ENCODE measurements around the gene DDX47. TPM values are rescaled to one million over a fixed set of nuclear protein-coding genes. Genes with fewer than 3 reads are reported as not detected.

The DDX47 gene
- total and polyA plus RNA-seq, 10 of the 15 experiments (the other 5 are each of a cell fraction or from before 2014, with no cell fraction given), result 84.8 to 266 (median 120) TPM

DNA sequence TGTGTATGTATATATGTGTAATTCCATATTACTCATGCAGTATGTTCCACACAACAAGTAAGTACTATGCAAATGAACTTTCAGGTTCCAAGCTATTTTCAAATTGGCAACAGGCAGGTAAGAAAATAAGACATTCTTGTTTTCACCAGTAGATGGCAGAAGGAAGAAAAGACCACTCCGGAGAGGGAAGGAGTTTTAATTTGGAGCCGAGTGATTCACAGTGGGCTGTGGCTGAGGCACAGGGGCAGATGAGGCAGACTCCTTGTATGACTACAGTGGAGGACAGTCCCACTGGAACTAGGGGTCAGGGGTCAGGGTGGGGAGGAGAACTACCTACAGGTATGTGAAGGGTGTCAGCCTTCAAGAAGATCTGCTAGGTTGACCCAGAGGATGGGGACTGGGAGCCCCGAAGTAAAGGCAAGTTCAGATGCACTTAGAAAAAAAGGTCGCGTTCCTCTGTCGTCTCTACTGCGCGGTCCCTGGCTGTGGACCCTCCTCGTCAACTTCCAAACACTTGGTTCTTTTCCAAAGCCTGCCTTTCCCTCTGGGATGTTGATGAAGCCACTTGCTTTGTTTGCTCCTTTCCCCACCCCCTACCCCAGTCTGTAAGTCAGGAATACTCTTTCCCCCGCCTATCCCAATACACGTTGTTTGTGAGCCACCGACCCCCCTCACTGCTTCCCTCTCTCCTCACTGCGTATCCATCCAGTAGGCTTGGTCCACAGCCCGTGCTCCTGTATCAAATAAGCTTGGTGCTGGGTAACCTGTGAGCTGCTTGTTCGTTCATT lies 24.1 kb downstream of the DDX47 start:
- no peak for FAIRE-seq
- intact Hi-C loops (cut with micrococcal nuclease; ENCODE audit: unreplicated experiment), result loop anchor here (2.0 kb wide), 1 partner anchor 48 kb away; no protein-coding TSS in a partner anchor
- TF ChIP-seq SMC3 (IDR thresholded peaks at IDR 0.05; ENCODE audit: borderline replicate concordance, low read length) (peak; percentile 14; the same call in 1 of the 2 replicates), BMI1 (IDR thresholded peaks at IDR 0.05; ENCODE audit: borderline replicate concordance) (no peak), RAD21 (IDR thresholded peaks at IDR 0.05; ENCODE audit: insufficient read depth, low read depth, low read length) (peak; percentile 35; the same call in 1 of the 2 replicates)
- TF ChIP-seq, protein P1, sequence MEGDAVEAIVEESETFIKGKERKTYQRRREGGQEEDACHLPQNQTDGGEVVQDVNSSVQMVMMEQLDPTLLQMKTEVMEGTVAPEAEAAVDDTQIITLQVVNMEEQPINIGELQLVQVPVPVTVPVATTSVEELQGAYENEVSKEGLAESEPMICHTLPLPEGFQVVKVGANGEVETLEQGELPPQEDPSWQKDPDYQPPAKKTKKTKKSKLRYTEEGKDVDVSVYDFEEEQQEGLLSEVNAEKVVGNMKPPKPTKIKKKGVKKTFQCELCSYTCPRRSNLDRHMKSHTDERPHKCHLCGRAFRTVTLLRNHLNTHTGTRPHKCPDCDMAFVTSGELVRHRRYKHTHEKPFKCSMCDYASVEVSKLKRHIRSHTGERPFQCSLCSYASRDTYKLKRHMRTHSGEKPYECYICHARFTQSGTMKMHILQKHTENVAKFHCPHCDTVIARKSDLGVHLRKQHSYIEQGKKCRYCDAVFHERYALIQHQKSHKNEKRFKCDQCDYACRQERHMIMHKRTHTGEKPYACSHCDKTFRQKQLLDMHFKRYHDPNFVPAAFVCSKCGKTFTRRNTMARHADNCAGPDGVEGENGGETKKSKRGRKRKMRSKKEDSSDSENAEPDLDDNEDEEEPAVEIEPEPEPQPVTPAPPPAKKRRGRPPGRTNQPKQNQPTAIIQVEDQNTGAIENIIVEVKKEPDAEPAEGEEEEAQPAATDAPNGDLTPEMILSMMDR (IDR thresholded peaks at IDR 0.05 in 2 of 3, conservative IDR thresholded peaks at IDR 0.05 in 1 of 3; ENCODE audit: control insufficient read depth in 2 of 3, extremely low read depth in 1 of 3, insufficient read depth in 1 of 3, low read depth in 3 of 3, low read length in 3 of 3), result peak; percentile 37 to 52 (median 43); a peak in 5 of 6 replicates
- Histone ChIP-seq H3K9me3 (replicated peaks; ENCODE audit: control insufficient read depth, insufficient read depth, low read length) (no peaks in the 10 kb centered on the region; the same call in 2 of the 3 replicates), H3K27me3 (replicated peaks in 1 of 2; ENCODE audit: control insufficient read depth in 2 of 2, insufficient read depth in 2 of 2, low read length in 1 of 2) (no peaks in the 10 kb centered on the region), H3K9ac (ENCODE audit: control insufficient read depth, insufficient read depth, low read length) (no peak overlapping the region), H3K27ac (ENCODE audit: control insufficient read depth, insufficient read depth) (no peak overlapping the region), H3K4me3 (no peak overlapping the region), H3K4me1 (ENCODE audit: control insufficient read depth, insufficient read depth, low read length) (no peaks in the 10 kb centered on the region; the same call in 1 of the 2 replicates), H3K36me3 (ENCODE audit: control insufficient read depth in 2 of 2, insufficient read depth in 2 of 2, low read length in 1 of 2) (peaks cover 3 to 21% of the 10 kb centered on the region in 2 experiments), H3K79me2 (ENCODE audit: control insufficient read depth, insufficient read depth, low read length) (no peaks in the 10 kb centered on the region), H3K4me2 (ENCODE audit: control insufficient read depth, insufficient read depth) (no peak overlapping the region), H2AFZ (ENCODE audit: control insufficient read depth, low read depth, low read length) (no peak overlapping the region), H4K20me1 (ENCODE audit: control insufficient read depth, insufficient read depth) (no peaks in the 10 kb centered on the region)
- peak; percentile 77 for ATAC-seq
- ChIA-PET CTCF (interaction anchor here (0.7 to 3.6 kb wide), 19 partner anchors 9 to 458 kb away, joined by 3 to 38 read pairs (median 4); no protein-coding TSS in a partner anchor), SMC1A (ENCODE audit: uncharacterized antibody, unreplicated experiment) (interaction anchor here (0.7 to 3.8 kb wide), 11 partner anchors 11 to 139 kb away, joined by 3 to 13 read pairs (median 3); no protein-coding TSS in a partner anchor), POLR2A (no interaction called here), RAD21 (ENCODE audit: unreplicated experiment) (interaction anchor here (0.7 to 2.5 kb wide), 4 partner anchors 23 to 375 kb away, joined by 3 to 7 read pairs (median 4); no protein-coding TSS in a partner anchor)
- in situ Hi-C loops (cut with MboI), result no loop called here
- BruUV-seq (replicated peaks), result no TSS peak
- DNase-seq (ENCODE audit: low read depth, low spot score), result no peak
- WGBS (ENCODE audit: insufficient coverage, insufficient replicate concordance, low lambda C conversion rate, missing lambda C conversion rate), result 84% methylated on average over 15 of the region's 15 CpGs

Data from GM12878 (cell line).